Measurements from ENCODE around the gene CLDN7. TPM values are rescaled to one million over a fixed set of nuclear protein-coding genes. Genes with fewer than 3 reads are reported as not detected.

CLDN7 gene
- total RNA-seq, result 1 to 10 TPM in 2 of 3 donors, under 1 TPM in 1; 0.99 to 1.8 (median 1.7) TPM
- 0.88 TPM for total RNA-seq (2013)

- peaks cover 34% of the 10 kb centered on the region for H3K4me1 ChIP-seq (ENCODE audit: control insufficient read depth, insufficient read depth, low read length)
- intact Hi-C loops (cut with micrococcal nuclease), result no loop called here
- H3K27ac Mint-ChIP-seq, result peak within 1 kb of the TSS in 1 of 2 donors; percentile 80
- peaks cover 17% of the 10 kb centered on the region in 2 donors for H3K4me1 Mint-ChIP-seq
- ATAC-seq, result no peak
- no peaks in the 10 kb centered on the region for H3K9me3 Mint-ChIP-seq
- no peaks in the 10 kb centered on the region for H3K36me3 Mint-ChIP-seq
- H3K27ac ChIP-seq (ENCODE audit: low read length), result no peak within 1 kb of the TSS
- peaks cover 11% of the 10 kb centered on the region for H3K36me3 ChIP-seq (ENCODE audit: control insufficient read depth, insufficient read depth, low read length)
- H3K27me3 ChIP-seq (ENCODE audit: control insufficient read depth, insufficient read depth, low read length), result peaks cover 24% of the 10 kb centered on the region
- whole genome bisulfite sequencing (ENCODE audit: insufficient coverage), result 10% methylated on average over 64 of the region's 64 CpGs
- H3K4me3 Mint-ChIP-seq, result peak within 1 kb of the TSS; percentile 82
- TF ChIP-seq CTCF (IDR thresholded peaks at IDR 0.05), result no peak
- H3K4me3 ChIP-seq (ENCODE audit: low read length), result peak within 1 kb of the TSS; percentile 42
- H3K9me3 ChIP-seq (ENCODE audit: control insufficient read depth, insufficient read depth, low read length), result no peaks in the 10 kb centered on the region
- peak in 1 of 2 donors; percentile 36 for DNase-seq
- peaks cover 16 to 17% of the 10 kb centered on the region in 2 donors for H3K27me3 Mint-ChIP-seq (ENCODE audit: low read depth in 2 of 2)
These were observed at the start of gene CLDN7 for GRCh38 chr17:7262192-7262934. CLDN7 (minus strand) TSS chr17:7262478; CDS start chr17:7262043, 435 bp downstream.

- Histone ChIP-seq H3K9me3 (ENCODE audit: control insufficient read depth, insufficient read depth, low read length) (no peaks in the 10 kb centered on the region), H3K27ac (ENCODE audit: low read length) (no peak overlapping the region), H3K27me3 (ENCODE audit: control insufficient read depth, insufficient read depth, low read length) (no peaks in the 10 kb centered on the region), H3K36me3 (ENCODE audit: control insufficient read depth, insufficient read depth, low read length) (peaks cover 47% of the 10 kb centered on the region), H3K4me3 (ENCODE audit: low read length) (no peak overlapping the region), H3K4me1 (ENCODE audit: control insufficient read depth, insufficient read depth, low read length) (peaks cover 68% of the 10 kb centered on the region)
- no peaks in the 10 kb centered on the region for H3K27me3 Mint-ChIP-seq (ENCODE audit: low read depth in 2 of 2)
- peaks cover 17% of the 10 kb centered on the region for H3K36me3 Mint-ChIP-seq
- WGBS (ENCODE audit: insufficient coverage), result 84% methylated on average over 7 of the region's 7 CpGs
- intact Hi-C loops (cut with micrococcal nuclease), result no loop called here
- peaks cover 56 to 82% of the 10 kb centered on the region in 2 donors for H3K4me1 Mint-ChIP-seq
- TF ChIP-seq CTCF (IDR thresholded peaks at IDR 0.05), result no peak
- DNase-seq, result no peak
- no peak for ATAC-seq
- peak overlapping the region; percentile 85 for H3K4me3 Mint-ChIP-seq
- no peaks in the 10 kb centered on the region for H3K9me3 Mint-ChIP-seq
- peak overlapping the region; percentile 91 to 99 for H3K27ac Mint-ChIP-seq
These were observed 48.9 kb upstream of the CLDN7 start for GRCh38 chr17:7311110-7311705.

- Histone ChIP-seq H3K4me3 (ENCODE audit: low read length) (no peak overlapping the region), H3K27ac (ENCODE audit: low read length) (peak overlapping the region; percentile 99), H3K9me3 (ENCODE audit: control insufficient read depth, insufficient read depth, low read length) (no peaks in the 10 kb centered on the region), H3K4me1 (ENCODE audit: control insufficient read depth, insufficient read depth, low read length) (peaks cover 63% of the 10 kb centered on the region), H3K27me3 (ENCODE audit: control insufficient read depth, insufficient read depth, low read length) (no peaks in the 10 kb centered on the region), H3K36me3 (ENCODE audit: control insufficient read depth, insufficient read depth, low read length) (peaks cover 47% of the 10 kb centered on the region)
- Mint-ChIP-seq H3K36me3 (peaks cover 17% of the 10 kb centered on the region), H3K4me1 (peaks cover 56 to 69% of the 10 kb centered on the region in 2 donors), H3K4me3 (peak overlapping the region; percentile 85), H3K27me3 (ENCODE audit: low read depth in 2 of 2) (no peaks in the 10 kb centered on the region), H3K27ac (peak overlapping the region; percentile 91 to 99), H3K9me3 (no peaks in the 10 kb centered on the region)
- TF ChIP-seq CTCF (IDR thresholded peaks at IDR 0.05), result no peak
- intact Hi-C loops (cut with micrococcal nuclease), result loop anchor here (5.0 kb wide), 1 partner anchor 533 kb away; no protein-coding TSS in a partner anchor
- WGBS (ENCODE audit: insufficient coverage), result 76% methylated on average over 12 of the region's 12 CpGs
- ATAC-seq, result no peak
- peak in 1 of 2 donors; percentile 15 for DNase-seq
These were observed 47.4 kb upstream of the CLDN7 start for GRCh38 chr17:7309628-7310027.

Measured in natural killer cell (primary cell).